Germinal center (tissue), 1 donor: ENCODE data around the gene PLEKHA7.
"Not testable (repeated sequence)": the region's sequence is repeated elsewhere in the genome, so short reads cannot be mapped to it uniquely, and the experiment has no call there.

Experiments
- DNase-seq: peaks from one replicate; pipeline ENCODE4 v3.0.0; 2012; ENCODE audit warnings: mixed read lengths, low spot score

The PLEKHA7 gene

GRCh38 chr11:16938061-16938460 is 76.2 kb downstream of the PLEKHA7 start:
- no peak for DNase-seq

GRCh38 chr11:16936643-16937042 is 77.6 kb downstream of the PLEKHA7 start:
- no peak for DNase-seq

- peak; percentile 37 for DNase-seq
Measured at GRCh38 chr11:16935518-16936302, 78.5 kb downstream of the PLEKHA7 start.

- no peak for DNase-seq
Measured at GRCh38 chr11:16933756-16934603, 80.2 kb downstream of the PLEKHA7 start.

GRCh38 chr11:16933291-16933690 is 80.9 kb downstream of the PLEKHA7 start:
- no peak for DNase-seq

- DNase-seq: no peak
Measured at GRCh38 chr11:16928044-16928443, 86.2 kb downstream of the PLEKHA7 start.

- no peak for DNase-seq
Measured at GRCh38 chr11:16926883-16927626, 87.2 kb downstream of the PLEKHA7 start.

GRCh38 chr11:16925561-16926065 is 88.6 kb downstream of the PLEKHA7 start:
- DNase-seq: no peak

GRCh38 chr11:16924826-16925560 is 89.2 kb downstream of the PLEKHA7 start:
- no peak for DNase-seq

GRCh38 chr11:16924462-16924825 is 89.8 kb downstream of the PLEKHA7 start:
- peak; percentile 51 for DNase-seq

GRCh38 chr11:16923987-16924386 is 90.2 kb downstream of the PLEKHA7 start:
- peak; percentile 31 for DNase-seq

GRCh38 chr11:16921668-16922067 is 92.5 kb downstream of the PLEKHA7 start:
- DNase-seq: no peak

- DNase-seq: no peak
Measured at GRCh38 chr11:16921019-16921418, 93.2 kb downstream of the PLEKHA7 start.

GRCh38 chr11:16920559-16920958 is 93.7 kb downstream of the PLEKHA7 start:
- DNase-seq: no peak

- not testable (repeated sequence) for DNase-seq
Measured at GRCh38 chr11:16918543-16919182, 95.6 kb downstream of the PLEKHA7 start.

GRCh38 chr11:16917941-16918340 is 96.3 kb downstream of the PLEKHA7 start:
- DNase-seq: no peak

GRCh38 chr11:16912692-16913111 is 101.5 kb downstream of the PLEKHA7 start:
- DNase-seq: no peak

- no peak for DNase-seq
Measured at GRCh38 chr11:16911658-16912057, 102.6 kb downstream of the PLEKHA7 start.

GRCh38 chr11:16911186-16911585 is 103.0 kb downstream of the PLEKHA7 start:
- DNase-seq: no peak

- DNase-seq: no peak
Measured at GRCh38 chr11:16909359-16910035, 104.7 kb downstream of the PLEKHA7 start.
